ENCODE measurements around the gene CAPRIN1.

CAPRIN1 gene

DNA sequence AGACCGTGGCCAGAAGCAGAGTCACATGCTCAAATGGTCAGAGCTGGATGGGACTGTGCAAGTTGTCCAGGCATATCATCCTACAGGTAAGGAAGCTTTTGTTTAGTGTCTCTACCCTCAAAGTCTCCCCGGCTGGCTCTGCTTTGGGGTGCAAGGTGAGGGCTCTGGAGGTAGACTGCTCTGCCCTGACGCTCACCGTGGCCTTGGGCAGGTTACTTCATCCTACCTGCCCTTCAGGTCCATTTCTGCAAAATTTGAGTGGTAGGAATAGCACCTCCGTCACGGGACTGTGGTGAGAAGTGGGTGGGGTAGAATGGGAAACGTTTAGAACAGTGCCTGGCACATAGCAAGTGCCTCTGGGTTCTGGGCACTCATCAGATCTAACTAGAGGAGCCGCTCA lies 96.0 kb downstream of the CAPRIN1 start:
- Histone ChIP-seq H4K12ac (ENCODE audit: low read depth, low read length) (no peak overlapping the region), H3K36me3 (ENCODE audit: control insufficient read depth in 1 of 2, insufficient read depth in 2 of 2, low read length in 2 of 2) (peaks cover 52 to 57% of the 10 kb centered on the region in 2 experiments), H3K4me2 (ENCODE audit: low read length) (no peak overlapping the region), H3K4ac (ENCODE audit: low read depth, low read length) (no peak overlapping the region), H3K27me3 (ENCODE audit: insufficient read depth, low read length) (no peaks in the 10 kb centered on the region), H3K4me3 (ENCODE audit: low read depth, low read length) (no peak overlapping the region), H3K79me1 (ENCODE audit: low read length) (no peaks in the 10 kb centered on the region), H3K4me1 (ENCODE audit: control insufficient read depth in 1 of 2, insufficient read depth in 2 of 2, low read length in 2 of 2) (peaks cover 13 to 15% of the 10 kb centered on the region in 2 experiments), H2BK5ac (ENCODE audit: low read depth, low read length, poor library complexity) (no peak overlapping the region), H3K79me2 (ENCODE audit: control insufficient read depth, insufficient read depth, low read length, poor library complexity) (no peaks in the 10 kb centered on the region), H3K9ac (ENCODE audit: low read length) (no peak overlapping the region), H3K23ac (ENCODE audit: low read length) (no peak overlapping the region), H3K27ac (ENCODE audit: low read depth, low read length) (no peak overlapping the region), H2BK120ac (ENCODE audit: insufficient read depth, low read length, poor library complexity) (no peak overlapping the region), H3K9me3 (ENCODE audit: insufficient read depth, low read depth, low read length) (no peaks in the 10 kb centered on the region), H2AK5ac (ENCODE audit: low read length) (no peak overlapping the region), H4K91ac (ENCODE audit: low read depth, low read length) (no peak overlapping the region), H2AFZ (ENCODE audit: insufficient read depth, low read length, poor library complexity) (no peak overlapping the region), H3K14ac (ENCODE audit: low read length) (no peak overlapping the region), H3K18ac (ENCODE audit: low read length) (no peak overlapping the region), H4K8ac (ENCODE audit: low read depth, low read length) (no peak overlapping the region), H2BK12ac (ENCODE audit: low read length) (peak overlapping the region; percentile 35)
- no peak for DNase-seq
- no CpG with 5 or more reads among the region's 8 CpGs for WGBS (ENCODE audit: extremely low coverage, insufficient coverage, insufficient read length)

DNA sequence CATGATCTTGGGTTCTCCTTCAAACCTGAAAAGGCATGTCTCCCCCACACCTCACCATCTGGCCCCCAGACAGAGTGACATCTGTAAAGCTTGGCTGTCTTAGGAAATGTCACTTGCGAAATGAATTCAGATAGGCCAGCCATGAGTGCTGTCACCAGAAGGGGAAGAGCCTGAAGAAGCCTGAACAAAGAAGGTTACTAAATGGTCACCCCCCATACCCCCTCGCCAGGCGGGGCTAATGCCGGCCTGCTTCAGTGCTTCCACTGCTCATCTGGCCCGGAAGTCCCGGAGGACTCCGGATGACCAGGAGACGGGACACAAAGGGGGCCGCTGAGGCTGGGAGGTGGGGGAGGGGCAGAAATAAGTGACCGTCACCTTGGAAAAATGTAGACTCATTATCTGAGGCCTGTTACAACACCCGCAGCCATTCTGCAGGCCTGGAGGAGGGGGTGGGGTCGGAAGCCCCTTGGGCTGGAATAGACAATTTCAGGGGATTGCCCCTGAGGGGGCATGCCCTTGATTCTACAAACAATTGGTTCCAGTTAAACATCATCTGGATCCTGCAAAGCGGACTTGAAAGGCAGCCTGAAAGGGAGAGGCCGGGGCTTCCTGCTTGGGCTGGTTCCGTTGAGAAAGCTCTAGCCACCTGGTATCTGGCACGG lies 97.1 kb downstream of the CAPRIN1 start:
- no CpG with 5 or more reads among the region's 16 CpGs for WGBS (ENCODE audit: extremely low coverage, insufficient coverage, insufficient read length)

GRCh38 chr11:34149274-34149673 lies 97.7 kb downstream of the CAPRIN1 start:
- Histone ChIP-seq H2BK12ac (ENCODE audit: low read length) (no peak overlapping the region), H3K36me3 (ENCODE audit: control insufficient read depth in 1 of 2, insufficient read depth in 2 of 2, low read length in 2 of 2) (peaks cover 55 to 57% of the 10 kb centered on the region in 2 experiments), H3K27me3 (ENCODE audit: insufficient read depth, low read length) (no peaks in the 10 kb centered on the region), H3K79me1 (ENCODE audit: low read length) (no peaks in the 10 kb centered on the region), H3K4ac (ENCODE audit: low read depth, low read length) (no peak overlapping the region), H4K12ac (ENCODE audit: low read depth, low read length) (no peak overlapping the region), H2AFZ (ENCODE audit: insufficient read depth, low read length, poor library complexity) (no peak overlapping the region), H3K4me2 (ENCODE audit: low read length) (no peak overlapping the region), H3K14ac (ENCODE audit: low read length) (no peak overlapping the region), H4K91ac (ENCODE audit: low read depth, low read length) (no peak overlapping the region), H3K23ac (ENCODE audit: low read length) (no peak overlapping the region), H2AK5ac (ENCODE audit: low read length) (no peak overlapping the region), H4K8ac (ENCODE audit: low read depth, low read length) (no peak overlapping the region), H2BK5ac (ENCODE audit: low read depth, low read length, poor library complexity) (no peak overlapping the region), H2BK120ac (ENCODE audit: insufficient read depth, low read length, poor library complexity) (no peak overlapping the region), H3K18ac (ENCODE audit: low read length) (no peak overlapping the region), H3K27ac (ENCODE audit: low read depth, low read length) (peak overlapping the region; percentile 18), H3K9ac (ENCODE audit: low read length) (no peak overlapping the region), H3K79me2 (ENCODE audit: control insufficient read depth, insufficient read depth, low read length, poor library complexity) (no peaks in the 10 kb centered on the region), H3K4me1 (ENCODE audit: control insufficient read depth in 1 of 2, insufficient read depth in 2 of 2, low read length in 2 of 2) (peaks cover 13 to 15% of the 10 kb centered on the region in 2 experiments), H3K4me3 (ENCODE audit: low read depth, low read length) (no peak overlapping the region), H3K9me3 (ENCODE audit: insufficient read depth, low read depth, low read length) (no peaks in the 10 kb centered on the region)
- no CpG with 5 or more reads among the region's 7 CpGs for WGBS (ENCODE audit: extremely low coverage, insufficient coverage, insufficient read length)
- no peak for DNase-seq

More for the DNA sequence above, 97.1 kb downstream of the CAPRIN1 start:
- Histone ChIP-seq H2AFZ (ENCODE audit: insufficient read depth, low read length, poor library complexity) (no peak overlapping the region), H4K91ac (ENCODE audit: low read depth, low read length) (no peak overlapping the region), H3K4me2 (ENCODE audit: low read length) (no peak overlapping the region), H3K79me2 (ENCODE audit: control insufficient read depth, insufficient read depth, low read length, poor library complexity) (no peaks in the 10 kb centered on the region), H3K9ac (ENCODE audit: low read length) (no peak overlapping the region), H3K4me3 (ENCODE audit: low read depth, low read length) (no peak overlapping the region), H3K4ac (ENCODE audit: low read depth, low read length) (no peak overlapping the region), H3K18ac (ENCODE audit: low read length) (no peak overlapping the region), H3K79me1 (ENCODE audit: low read length) (no peaks in the 10 kb centered on the region), H3K14ac (ENCODE audit: low read length) (no peak overlapping the region), H2BK12ac (ENCODE audit: low read length) (no peak overlapping the region), H3K4me1 (ENCODE audit: control insufficient read depth in 1 of 2, insufficient read depth in 2 of 2, low read length in 2 of 2) (peaks cover 13 to 15% of the 10 kb centered on the region in 2 experiments), H3K27me3 (ENCODE audit: insufficient read depth, low read length) (no peaks in the 10 kb centered on the region), H2BK5ac (ENCODE audit: low read depth, low read length, poor library complexity) (peak overlapping the region; percentile 54), H2AK5ac (ENCODE audit: low read length) (no peak overlapping the region), H2BK120ac (ENCODE audit: insufficient read depth, low read length, poor library complexity) (no peak overlapping the region), H3K36me3 (ENCODE audit: control insufficient read depth in 1 of 2, insufficient read depth in 2 of 2, low read length in 2 of 2) (peaks cover 52% of the 10 kb centered on the region in 2 experiments), H3K9me3 (ENCODE audit: insufficient read depth, low read depth, low read length) (no peaks in the 10 kb centered on the region), H4K12ac (ENCODE audit: low read depth, low read length) (no peak overlapping the region), H4K8ac (ENCODE audit: low read depth, low read length) (no peak overlapping the region), H3K23ac (ENCODE audit: low read length) (no peak overlapping the region), H3K27ac (ENCODE audit: low read depth, low read length) (peak overlapping the region; percentile 50)
- peak; percentile 33 to 53 for DNase-seq

DNA sequence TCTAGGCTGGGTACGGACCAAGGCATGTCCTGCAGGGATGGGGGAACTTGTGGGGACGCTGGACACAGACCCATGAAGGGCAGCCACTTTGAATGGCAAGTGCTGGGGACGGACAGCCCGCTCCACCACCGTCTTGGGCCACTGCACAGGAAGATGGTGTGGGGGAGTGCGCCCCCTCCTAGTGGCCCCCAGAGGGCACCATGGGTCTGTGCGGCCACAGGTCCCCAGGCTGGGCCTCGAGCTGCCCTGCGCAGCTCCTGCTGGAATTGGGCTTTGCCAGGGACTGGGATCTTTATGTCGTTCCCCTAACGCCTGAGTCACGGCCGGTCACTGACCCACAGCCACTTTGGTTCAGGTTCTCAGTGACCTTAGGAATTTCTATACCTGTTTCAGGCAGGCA lies 98.3 kb downstream of the CAPRIN1 start:
- DNase-seq, result peak in 1 of 2 donors; percentile 29
- H3K27ac ChIP-seq (ENCODE audit: low read depth, low read length), result no peak overlapping the region
- WGBS (ENCODE audit: extremely low coverage, insufficient coverage, insufficient read length), result no CpG with 5 or more reads among the region's 13 CpGs

More for the DNA sequence above, 98.3 kb downstream of the CAPRIN1 start:
- Histone ChIP-seq H3K9ac (ENCODE audit: low read length) (no peak overlapping the region), H2AFZ (ENCODE audit: insufficient read depth, low read length, poor library complexity) (no peak overlapping the region), H2BK120ac (ENCODE audit: insufficient read depth, low read length, poor library complexity) (peak overlapping the region; percentile 37), H3K18ac (ENCODE audit: low read length) (no peak overlapping the region), H2BK5ac (ENCODE audit: low read depth, low read length, poor library complexity) (no peak overlapping the region), H3K79me2 (ENCODE audit: control insufficient read depth, insufficient read depth, low read length, poor library complexity) (no peaks in the 10 kb centered on the region), H3K4me1 (ENCODE audit: control insufficient read depth in 1 of 2, insufficient read depth in 2 of 2, low read length in 2 of 2) (peaks cover 13 to 15% of the 10 kb centered on the region in 2 experiments), H2BK12ac (ENCODE audit: low read length) (peak overlapping the region; percentile 27), H3K4ac (ENCODE audit: low read depth, low read length) (no peak overlapping the region), H3K9me3 (ENCODE audit: insufficient read depth, low read depth, low read length) (no peaks in the 10 kb centered on the region), H3K4me2 (ENCODE audit: low read length) (no peak overlapping the region), H2AK5ac (ENCODE audit: low read length) (no peak overlapping the region), H3K79me1 (ENCODE audit: low read length) (no peaks in the 10 kb centered on the region), H3K14ac (ENCODE audit: low read length) (no peak overlapping the region), H4K12ac (ENCODE audit: low read depth, low read length) (no peak overlapping the region), H3K36me3 (ENCODE audit: control insufficient read depth in 1 of 2, insufficient read depth in 2 of 2, low read length in 2 of 2) (peaks cover 59 to 61% of the 10 kb centered on the region in 2 experiments), H3K4me3 (ENCODE audit: low read depth, low read length) (no peak overlapping the region), H4K91ac (ENCODE audit: low read depth, low read length) (peak overlapping the region; percentile 6), H3K27me3 (ENCODE audit: insufficient read depth, low read length) (no peaks in the 10 kb centered on the region), H3K23ac (ENCODE audit: low read length) (no peak overlapping the region), H4K8ac (ENCODE audit: low read depth, low read length) (no peak overlapping the region)
